Measurements from ENCODE around the gene DELE1.

DELE1 gene, protein sequence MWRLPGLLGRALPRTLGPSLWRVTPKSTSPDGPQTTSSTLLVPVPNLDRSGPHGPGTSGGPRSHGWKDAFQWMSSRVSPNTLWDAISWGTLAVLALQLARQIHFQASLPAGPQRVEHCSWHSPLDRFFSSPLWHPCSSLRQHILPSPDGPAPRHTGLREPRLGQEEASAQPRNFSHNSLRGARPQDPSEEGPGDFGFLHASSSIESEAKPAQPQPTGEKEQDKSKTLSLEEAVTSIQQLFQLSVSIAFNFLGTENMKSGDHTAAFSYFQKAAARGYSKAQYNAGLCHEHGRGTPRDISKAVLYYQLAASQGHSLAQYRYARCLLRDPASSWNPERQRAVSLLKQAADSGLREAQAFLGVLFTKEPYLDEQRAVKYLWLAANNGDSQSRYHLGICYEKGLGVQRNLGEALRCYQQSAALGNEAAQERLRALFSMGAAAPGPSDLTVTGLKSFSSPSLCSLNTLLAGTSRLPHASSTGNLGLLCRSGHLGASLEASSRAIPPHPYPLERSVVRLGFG

DNA sequence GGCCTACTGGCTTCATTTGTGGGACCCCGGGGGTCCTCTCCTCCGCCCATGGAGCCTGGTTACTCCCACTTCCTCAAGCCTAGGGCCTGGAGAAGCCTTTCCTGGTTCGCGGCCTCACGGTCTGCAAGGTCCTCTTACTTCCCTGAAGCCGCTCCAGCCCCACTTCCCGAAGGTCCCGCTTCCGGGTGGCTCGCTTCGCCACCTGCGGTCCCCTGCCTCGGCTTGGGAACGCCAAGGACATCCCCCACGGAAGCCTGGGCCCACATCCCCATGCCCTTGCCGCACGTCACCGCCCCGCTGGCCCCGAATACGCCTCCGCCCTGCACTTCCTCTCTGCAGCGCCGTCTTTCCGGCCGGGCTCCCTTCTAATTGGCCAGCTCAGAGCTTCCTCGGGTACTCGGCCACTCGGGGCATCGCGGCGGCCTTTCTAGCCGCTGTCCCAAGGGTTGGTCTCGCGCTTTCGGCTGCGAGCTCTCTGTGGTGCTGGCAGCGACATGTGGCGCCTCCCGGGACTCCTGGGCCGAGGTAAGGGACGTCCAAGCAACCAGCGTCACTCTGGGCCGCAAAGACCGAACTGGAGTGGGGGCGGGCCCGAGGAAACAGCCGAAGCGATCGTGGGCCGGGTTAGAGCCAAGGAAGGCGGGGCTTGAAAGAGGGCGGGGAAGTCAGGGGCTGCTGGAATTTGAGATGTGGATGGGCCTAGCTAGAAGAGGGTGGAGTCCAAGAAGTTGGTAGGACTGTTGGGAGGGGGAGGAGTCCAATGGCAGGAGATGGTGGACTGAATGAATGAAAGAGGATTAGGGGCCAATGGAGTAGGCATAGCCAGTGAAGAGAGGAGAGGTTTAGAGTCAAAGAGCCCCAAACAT, at the start of gene DELE1:
TSS of gene DELE1 (plus strand) at position 424 of the 866 bp plus-strand sequence. CDS start at position 495, 71 bp downstream.
- in situ Hi-C loops (cut with MboI; ENCODE audit: low sequenced_read_pairs), result no loop called here

DNA sequence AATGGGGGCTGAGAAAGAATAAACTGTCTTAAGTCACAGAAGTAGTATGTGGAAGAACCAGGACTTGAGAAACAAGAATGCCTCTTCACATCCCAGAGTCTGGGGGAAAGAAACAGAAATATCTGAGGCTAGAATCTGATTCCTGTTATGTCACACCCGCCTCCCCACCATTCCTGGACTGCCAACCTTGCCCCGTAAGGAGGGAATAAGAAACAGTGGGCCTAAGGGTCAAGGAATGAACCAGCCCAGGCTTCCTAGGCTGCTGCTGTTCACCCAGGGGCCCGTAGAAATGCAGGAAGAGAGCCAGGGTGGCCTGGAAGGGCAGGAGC, 49.8 kb upstream of the DELE1 start:
- in situ Hi-C loops (cut with MboI; ENCODE audit: low sequenced_read_pairs), result no loop called here

DNA sequence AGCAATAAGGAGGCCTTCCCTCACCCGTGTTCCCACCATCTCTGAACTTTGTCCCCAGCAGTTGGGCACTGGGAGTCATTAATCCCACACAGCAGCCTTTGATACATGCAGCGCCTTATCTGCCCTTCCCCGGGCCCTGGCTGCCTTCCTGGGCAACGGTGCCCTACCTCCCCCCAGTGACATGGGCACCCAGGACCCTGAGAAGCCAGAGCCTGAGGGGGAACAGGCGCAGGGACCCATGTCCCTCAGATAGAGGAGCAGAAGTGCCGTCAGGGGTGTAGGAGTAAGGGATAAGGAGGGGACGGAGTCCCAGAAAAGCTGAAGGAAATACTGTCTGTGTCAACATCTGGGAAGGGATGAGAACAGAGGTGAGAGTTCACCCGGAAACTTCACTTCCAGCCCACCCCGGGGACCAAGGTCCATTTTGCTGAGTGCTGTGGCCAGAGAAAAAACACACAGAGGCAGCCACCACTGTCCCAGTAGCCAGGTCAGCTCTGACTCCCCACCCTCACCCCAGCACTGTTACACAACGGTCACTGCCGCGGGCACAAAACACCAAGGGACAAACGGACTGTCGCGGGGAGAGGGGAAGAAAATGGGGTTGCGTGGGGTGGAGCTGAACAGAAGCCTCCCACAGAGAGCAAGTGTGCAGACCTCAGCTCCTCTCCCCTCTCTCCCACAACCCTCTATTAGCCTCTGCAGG, 49.3 kb upstream of the DELE1 start:
- in situ Hi-C loops (cut with MboI; ENCODE audit: low sequenced_read_pairs), result no loop called here

DNA sequence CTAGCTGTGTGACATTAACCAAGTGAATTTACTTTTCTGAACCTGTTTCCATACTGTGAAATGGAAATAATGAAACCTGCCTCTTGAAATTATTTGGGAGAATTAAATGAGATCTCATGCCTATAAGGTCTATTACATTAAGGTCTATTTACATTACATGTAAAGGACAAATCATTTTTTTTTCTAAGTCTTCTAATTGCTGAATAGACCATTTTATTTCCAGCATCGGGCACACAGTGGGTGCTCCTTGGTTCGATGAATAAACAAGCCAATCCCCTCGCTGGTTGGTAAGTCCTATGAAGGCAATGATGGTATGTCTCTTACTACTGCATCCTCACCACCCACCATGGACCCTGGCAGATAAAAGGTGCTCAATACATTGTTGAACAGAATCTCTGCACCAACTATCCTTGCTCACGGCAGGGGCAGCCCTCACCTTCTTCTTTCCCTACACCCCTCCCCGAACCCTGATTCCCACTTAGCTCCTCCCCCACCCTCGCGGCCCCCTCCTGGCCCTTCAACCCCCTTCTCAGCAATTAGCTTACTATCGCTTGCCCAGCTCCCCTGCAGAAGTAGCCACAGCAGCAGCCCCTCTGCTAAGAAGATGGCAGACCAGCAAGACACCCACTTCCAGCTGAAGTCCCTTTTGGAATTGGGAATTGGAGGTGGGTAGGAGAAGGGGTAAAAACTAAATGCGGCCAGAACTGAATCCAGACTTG, 48.5 kb upstream of the DELE1 start:
- in situ Hi-C loops (cut with MboI; ENCODE audit: low sequenced_read_pairs), result no loop called here

DNA sequence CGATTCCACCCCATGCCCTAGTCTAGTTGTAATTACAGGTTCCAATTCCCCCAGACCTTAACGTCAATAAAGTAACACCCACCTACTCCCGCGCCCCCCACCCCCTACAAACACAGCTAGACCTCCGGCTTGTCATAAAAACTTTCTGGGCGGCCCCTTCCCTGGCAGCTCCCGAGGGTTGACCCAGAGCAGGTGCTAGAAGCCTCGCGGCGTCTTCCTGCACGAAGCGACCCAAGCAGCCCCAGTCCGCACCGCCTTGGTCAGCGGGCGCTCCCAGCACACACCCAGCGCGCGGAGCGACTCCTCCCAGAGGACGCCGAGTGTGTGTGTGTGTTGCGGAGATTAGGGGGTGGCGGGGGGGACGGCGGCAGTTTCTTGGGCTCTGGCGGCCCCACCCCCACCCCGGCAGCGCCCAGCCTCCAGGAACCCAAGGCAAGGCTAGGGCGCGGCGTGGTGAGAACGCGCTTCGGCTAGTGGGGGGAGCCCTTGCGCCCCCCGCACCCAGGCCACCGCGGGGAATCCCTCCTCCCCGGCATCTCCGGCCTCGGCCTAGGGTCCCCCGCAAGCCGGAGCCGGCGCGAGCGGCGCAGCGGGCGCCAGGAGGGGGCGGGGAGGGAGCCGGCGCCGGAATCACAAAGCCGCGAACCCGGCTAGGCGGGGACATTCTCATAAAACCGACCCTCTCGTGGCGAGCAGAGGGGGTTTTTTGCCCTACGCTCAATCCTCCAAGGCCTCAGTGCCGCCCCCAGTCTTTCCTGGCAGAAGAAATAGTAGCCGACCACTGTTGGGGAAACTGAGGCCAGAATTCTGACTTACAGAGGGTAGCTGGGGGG, 47.7 kb upstream of the DELE1 start:
- in situ Hi-C loops (cut with MboI; ENCODE audit: low sequenced_read_pairs), result no loop called here

DNA sequence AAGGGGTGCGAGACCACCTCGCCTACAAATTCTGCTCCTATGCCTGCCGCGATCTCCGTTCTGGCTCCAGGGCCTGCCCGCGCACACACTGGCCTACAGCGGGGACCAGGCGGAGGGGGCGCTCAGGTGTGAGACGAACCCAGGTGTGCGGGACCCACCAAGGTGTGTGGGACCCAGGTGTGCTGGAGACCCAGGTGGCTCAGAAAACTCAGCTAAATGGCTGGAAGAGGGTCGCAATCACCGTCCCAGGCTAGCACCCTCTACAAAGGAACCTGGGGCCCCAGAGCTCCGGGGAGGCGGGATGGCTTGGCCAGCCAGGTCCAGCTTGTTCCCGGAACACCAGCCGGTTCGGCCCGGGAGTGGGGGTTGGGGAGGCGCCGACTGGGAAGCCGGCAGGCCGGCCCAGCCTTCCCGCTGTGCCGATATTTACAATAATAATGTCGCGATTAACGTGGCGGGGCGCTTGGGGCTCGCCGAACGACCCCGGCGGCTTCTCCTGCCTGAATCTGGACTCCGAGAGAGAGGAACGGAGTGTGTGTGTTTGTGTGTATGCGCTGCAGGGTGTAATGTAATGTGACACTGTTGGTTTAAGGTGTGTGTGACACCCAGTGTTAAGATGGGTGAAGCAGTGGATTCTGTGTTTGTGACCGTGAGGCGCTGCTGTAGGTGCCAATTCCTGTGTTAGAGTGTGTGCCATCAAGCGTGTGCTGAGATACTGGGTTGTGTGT, 46.9 kb upstream of the DELE1 start:
- in situ Hi-C loops (cut with MboI; ENCODE audit: low sequenced_read_pairs), result no loop called here

DNA sequence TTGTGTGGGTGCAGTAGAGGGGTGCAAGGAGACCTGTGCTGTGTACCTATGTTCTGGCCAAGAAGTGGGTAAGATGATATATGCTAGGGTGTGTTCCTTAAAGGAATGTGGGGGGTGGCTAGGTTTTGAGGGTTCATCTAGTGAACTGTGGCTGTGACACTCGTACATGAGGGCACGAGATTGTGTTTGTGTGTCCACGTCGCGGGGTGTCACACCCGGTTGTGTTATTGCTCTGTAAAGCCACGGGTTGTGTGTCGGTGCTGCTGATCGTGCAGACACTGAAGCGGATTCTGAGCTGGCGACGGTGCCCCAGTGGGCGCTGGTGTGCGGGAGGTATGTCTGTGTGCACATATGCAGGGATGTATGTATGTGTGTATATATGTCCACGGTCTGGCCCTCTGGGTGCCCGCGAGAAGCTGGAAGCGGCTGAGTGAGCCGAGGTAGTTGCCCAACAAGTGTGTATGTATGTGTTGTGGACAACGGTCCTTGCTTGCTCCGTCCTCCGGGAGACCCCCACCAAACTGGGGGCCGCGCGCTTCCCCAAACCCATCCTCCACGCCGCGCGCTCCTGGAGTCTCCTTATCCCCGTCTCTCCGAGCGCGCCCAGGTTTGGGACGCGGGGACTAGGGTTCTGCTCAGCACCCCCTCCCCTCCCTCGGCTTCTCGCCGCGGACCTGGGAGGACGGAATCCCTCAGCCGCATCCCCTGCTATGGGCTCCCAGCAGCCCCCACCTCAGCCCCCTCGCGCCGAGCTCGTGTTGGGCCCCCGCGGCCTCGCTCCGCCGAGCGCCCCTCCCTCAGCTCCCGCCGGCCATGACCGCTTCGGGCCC, 46.1 kb upstream of the DELE1 start:
- in situ Hi-C loops (cut with MboI; ENCODE audit: low sequenced_read_pairs), result no loop called here

DNA sequence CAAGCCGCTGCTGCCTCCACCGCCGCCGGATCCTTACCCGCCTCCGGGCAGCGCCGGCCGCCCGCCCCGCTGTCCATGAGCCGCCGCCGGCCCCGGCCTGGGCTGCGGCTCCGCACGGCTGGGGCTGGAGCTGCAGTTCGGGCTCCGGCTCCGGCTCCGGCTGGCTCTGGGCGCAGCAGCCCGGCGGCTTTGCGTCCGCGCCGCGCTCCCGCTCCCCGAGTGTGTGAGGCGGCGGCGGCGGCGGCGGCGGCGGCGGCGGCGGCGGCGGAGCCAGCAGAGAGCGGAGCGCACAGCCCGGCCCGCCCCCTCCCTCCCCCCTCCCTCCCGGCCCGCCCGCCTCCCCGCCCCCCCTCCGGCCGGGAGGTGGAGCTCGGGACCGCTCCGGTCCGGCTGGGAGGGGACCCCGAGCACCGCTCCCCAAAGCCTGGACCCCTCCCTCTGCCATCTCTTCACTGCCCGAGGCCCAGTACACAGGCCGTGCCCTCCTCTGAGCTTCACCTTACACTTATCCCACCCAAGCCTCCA, 45.4 kb upstream of the DELE1 start, which contains the start of gene PCDH1:
TSS of gene PCDH1 (minus strand) at position 225 of the 525 bp plus-strand sequence. CDS start at position 77, 148 bp downstream.
- in situ Hi-C loops (cut with MboI; ENCODE audit: low sequenced_read_pairs), result no loop called here

DNA sequence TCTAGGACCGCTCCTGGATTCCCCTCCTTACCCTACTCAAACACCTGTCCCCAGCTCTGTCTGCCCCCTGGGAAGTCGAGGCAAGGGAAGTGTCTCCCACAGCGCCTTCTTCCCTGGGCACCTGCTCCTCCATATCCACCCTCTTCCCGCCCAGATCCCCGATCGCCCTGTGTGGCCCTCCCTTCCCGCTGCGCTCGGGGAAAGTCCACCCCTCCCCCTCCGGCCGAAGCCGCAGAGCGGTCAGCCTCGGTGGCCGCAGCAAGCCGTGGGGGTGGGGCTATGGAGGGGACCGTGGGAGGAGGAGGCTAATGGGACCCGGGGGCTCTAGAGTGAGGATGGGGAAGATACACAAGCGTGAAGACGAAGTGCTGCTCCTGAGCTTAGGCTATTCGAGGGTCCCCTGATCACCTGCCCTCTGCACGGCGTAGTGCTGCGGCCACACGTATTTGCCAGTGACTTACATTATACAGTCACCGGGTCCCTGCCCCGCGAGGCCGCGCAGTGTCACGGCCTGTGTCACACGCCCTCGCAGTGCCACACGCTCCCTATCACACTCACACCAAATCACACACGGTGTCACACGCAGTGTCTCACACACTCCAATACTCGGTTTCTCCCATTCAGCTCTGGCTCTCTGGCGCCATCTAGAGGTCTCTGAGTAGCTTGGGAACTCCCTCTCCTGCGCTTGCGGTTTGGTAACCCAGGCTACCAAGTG, 44.8 kb upstream of the DELE1 start:
- in situ Hi-C loops (cut with MboI; ENCODE audit: low sequenced_read_pairs), result no loop called here

DNA sequence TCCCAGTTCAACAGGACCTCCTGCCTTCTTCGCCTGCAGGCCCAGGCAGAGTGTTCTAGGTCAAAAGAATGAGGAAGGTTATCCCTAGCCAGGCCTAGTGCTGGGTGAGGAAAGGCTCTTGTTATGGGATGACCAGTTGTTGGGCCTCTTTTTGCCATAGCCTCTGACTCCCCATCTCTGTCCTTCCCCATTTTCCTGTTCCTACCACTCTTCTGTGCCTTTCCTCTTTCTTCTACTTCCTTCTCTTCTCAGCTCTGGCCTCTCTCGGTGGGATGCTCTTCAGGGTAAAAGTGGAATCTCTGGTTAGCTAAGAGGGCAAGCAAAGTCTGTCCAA, 44.3 kb upstream of the DELE1 start:
- in situ Hi-C loops (cut with MboI; ENCODE audit: low sequenced_read_pairs), result no loop called here

DNA sequence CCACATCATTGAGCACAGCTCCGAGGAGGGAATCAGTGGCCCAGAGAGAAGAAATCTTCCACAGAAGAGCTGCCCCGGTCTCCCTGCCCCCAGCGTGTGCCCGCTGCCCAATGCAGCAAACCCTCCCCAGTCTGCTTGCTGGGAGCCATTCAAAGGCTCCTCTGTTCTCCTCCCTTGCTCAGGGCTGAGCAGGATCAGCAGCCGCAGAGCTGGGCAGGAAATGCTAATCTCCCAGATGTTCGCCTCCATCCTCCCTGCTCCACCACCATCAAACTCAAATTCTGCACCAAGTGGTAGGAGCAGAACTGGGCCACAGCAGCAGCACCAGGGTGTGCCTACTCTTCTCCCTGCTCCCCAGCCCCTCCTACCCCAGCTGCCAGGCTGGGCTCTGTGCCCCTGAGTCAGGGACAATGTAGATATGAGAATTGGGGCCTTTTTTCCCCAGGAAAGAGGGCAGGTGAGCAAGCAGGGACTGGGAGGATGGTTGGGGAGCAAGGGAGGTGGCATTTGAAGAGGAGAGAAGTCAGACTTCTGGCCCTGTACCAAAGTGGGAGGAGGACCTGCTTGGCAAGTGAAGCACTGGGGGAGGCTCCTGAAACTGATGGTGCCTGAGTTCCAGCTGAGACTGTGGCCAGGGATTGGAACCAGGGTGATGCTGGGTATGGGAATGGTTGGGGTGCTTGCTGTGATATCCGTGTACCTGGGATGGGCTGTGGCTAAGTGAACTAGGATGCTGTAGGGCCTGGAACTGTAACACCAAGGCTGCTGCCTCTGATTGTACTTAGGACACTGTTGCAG, 43.5 kb upstream of the DELE1 start:
- in situ Hi-C loops (cut with MboI; ENCODE audit: low sequenced_read_pairs), result no loop called here

DNA sequence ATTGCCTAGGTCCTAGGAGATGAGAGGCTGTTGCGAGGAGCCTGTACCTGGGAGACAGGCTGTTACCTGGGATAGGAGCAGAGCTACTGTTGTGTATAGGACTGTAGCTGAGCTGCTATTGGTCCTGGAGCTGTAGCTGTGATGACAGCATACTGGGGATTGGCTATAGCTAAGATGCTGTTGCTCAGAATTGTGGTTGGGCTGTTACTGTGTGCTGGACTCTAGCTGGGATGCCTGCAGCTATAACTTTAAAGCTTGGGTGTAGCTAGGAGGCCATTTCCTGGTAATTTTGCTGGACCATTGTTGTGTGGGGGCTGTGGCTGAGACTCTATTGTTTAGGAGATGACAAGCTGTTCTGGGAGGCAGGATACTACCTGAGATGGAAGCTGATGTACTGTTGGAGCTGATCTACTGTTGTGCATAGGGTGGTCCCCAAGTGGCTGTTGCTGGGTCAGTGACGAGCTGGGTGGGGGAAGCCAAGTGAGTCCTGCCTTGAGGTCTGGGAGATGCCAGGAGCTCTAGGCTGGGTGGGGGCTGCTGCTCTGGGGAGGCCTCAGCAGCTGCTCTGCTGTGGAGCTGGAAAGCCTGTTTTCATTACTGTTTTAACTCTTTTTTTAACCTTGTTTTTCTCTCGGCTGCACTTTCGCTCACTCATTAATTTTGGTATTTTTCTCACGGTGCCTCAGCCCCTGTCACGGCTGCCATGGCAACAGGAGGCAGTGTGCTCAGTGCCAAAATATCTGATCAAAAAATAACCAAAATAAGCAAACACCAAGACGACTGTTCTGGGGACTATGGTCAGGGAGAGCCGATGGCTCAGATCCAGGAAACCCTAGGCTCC, 42.5 kb upstream of the DELE1 start:
- in situ Hi-C loops (cut with MboI; ENCODE audit: low sequenced_read_pairs), result no loop called here

DNA sequence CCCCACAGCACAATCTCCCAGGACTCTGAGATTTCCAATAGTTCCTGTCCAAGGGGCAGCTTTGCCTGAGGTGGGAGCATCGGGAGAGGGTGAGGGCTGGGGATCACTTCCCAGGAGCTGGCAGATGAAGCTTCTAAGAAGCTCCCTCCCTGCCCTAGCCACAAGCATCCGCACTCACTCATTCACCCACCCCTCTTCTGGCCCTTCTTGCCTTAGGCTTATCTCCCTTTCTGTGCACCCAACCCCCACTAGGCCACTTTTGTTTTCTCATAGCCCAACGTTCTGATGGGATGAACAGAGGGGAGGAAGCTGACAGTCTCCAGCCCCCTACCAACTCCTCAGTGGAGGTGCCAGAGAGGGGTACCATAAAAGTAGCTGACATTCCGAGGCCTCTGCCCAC, 41.8 kb upstream of the DELE1 start:
- in situ Hi-C loops (cut with MboI; ENCODE audit: low sequenced_read_pairs), result no loop called here

DNA sequence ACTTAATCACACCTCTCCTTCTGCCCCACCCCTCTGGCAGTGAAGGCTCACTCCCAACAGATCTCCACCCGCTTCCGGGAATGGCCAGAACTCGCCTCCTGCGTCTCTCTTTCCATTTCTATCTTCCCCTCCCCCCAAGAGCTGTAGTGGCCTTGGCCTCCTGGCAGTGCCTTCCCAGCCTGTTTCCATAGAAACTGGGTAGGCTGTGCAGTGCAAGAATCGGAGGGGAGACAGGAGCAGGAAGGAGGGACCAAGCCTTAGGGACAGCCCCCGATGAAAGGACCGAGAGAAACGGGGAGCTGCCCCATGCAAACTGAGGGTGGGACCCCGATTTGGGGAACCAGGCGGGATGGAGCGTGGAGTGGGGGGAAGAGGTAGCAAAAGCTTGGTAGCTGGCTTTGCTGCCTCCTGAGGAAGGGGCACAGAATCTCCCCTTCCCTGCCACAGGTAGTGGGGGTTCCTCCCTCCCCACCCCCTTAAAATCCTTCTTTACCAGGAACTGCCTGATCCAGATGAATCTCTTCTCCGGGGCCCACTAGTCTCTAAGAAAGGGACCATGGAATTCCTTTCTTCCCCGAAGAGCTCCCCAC, 41.0 kb upstream of the DELE1 start:
- in situ Hi-C loops (cut with MboI; ENCODE audit: low sequenced_read_pairs), result no loop called here

DNA sequence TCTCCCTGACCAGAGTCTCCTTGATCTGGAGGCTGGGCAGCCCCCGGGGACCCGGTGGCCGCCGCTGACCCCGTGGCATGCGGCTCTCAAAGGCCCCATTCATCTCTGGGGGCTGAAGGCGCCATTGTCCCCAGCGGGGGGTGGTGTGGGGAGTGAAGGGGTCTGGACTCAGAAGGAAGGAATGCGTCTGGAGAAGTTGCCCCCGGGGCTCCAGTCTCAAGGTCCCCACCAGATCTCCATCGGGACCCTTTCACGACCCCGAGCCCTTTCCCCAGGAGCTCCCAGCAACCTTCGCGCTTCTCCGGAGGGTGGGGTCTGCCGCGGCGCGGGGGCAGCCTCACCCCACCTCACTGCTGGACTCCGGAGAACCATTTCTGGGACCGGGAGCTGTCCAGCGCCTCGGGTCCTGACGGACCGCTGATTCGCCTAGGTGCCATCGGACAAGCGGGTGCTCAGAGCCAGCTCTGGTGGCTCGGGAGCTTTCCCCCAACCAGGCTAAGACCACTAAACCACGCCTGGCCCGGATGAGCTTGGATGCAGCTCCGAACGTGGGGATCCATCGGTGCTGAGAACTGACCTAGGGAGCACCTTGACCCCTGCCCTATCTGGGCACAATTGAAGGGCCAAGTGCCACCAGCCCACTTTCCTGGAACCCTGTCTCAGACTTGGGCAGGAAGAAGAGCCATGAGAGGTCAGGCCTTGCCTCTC, 40.3 kb upstream of the DELE1 start:
- in situ Hi-C loops (cut with MboI; ENCODE audit: low sequenced_read_pairs), result no loop called here

Data from HL-60/S4 (cell line).